Measurements from ENCODE around the gene SLC40A1.

Gene SLC40A1

DNA sequence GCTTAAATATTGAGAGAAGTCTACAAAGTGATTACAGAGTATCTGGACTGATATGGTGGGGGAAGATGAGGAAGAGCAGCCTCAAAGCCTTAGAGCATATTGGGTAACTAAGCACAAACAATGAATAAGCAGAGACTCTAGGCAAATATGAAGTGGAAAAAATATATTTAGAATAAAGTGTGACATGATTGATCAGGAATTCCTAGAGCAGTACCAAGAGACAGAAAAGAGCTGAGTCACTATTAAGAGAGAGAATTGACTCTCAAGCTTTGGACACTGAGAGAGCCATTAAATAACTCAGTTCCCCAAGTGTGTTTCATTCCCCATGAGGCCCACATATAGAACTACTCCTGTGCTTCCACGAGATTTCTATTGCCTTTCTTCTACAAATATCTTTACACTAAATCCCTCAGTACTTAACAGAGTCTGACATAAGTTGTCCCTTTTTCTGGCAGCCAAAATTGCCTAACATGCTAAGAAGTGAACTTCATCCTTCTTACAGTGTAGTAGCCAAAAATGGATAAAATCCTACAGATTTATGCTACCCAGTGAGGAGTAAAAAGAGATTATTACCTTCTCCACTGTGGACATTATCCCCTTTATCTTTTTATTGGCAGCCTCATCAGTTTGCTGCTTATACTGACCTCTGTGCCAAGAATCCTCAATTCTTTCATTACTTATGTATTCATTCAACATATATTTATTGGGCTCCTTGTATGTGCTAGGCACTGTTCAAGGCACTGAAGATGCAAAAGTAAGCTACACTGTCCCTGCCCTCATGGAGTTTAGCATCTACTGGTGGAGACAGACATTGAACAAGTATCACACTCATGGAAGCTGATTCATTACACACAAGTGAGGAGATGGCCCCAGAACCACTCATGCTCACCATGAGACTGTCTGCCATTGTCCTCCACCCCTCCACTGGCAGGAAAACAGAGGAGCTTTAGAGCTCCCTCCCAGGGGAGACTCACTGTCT, 45.4 kb downstream of the SLC40A1 start:
- no peak for DNase-seq

DNA sequence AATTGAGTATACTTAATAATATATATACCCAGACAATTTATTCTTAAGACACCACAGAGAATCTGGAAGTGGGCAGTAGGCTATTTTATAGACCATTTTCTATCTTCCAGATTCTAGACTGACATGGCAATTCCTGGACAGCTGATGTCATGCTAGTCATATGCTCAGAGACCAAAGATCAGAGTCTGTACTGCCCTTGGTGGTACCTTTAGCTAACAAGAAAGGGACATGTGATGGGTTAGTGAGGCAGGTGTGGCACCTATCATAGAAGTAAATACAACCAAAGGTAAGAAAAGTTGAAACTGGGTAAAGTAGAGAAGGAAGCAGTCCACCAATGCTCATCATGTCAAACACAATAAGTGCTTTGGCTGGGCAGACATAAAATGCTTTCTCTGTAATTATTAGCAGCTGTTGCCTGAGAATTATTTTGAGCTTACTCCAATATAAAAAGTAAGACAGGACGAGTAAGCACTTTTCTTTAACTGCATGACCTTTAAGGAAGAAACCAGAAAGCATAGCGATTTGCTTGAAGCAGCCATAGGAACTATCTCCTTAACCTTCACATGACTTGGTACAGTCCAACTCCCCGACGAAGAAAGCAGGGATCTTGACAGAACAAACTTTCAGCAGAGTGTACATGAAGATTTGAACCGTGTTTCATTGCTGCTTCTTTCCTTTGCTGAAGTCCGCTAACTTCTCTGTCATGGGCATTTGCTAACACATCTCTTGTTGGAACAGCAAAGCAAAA, 47.1 kb downstream of the SLC40A1 start:
- no peak for DNase-seq

DNA sequence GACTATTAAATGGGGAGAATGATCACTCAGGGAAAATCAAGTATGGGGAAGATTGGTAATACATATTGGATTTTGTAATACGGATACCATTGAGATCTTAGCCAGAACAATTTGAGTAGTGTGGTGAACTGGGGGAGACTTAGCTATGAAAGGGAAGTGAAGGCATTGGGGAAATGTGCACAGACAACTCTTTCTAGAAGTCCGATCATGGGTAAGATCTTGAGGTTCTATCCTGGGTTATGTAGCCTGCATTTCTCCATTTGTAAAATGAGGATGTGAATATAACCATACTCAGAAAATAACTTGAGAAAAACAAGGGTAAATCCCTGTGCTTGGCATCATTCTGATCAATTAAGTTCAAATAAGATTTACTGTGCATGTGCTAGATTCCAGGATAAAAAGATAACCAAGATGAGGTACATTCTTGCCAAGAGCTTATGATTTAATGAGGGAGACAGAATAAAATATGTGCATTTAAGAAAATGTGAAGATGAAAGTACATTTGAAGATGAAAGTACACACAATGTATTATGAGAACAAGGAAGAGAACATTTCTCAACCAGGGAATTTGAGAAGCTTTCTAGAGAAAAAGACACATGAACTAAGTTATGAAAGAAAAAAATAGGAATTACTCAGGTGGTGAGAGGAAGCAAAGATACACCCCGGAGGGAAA, 49.5 kb downstream of the SLC40A1 start:
- DNase-seq = no peak

DNA sequence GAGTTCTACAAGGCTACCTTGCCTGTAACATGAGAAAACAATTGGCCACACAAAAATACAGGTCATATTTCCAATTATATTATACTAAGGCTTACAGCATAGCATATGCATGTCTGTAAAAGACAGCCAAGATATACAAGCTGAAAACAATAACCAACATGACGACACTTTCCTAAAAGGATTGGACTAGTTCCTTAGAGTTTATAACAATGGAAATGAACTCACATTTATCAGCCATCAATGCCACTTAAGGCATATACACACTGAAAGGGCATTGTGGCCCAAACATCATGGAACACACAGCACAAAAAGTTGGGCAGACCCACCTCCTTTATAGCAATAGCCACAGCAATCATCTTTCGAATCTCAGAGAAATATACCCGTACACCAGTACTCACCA, 52.0 kb downstream of the SLC40A1 start:
- no peak for DNase-seq

DNA sequence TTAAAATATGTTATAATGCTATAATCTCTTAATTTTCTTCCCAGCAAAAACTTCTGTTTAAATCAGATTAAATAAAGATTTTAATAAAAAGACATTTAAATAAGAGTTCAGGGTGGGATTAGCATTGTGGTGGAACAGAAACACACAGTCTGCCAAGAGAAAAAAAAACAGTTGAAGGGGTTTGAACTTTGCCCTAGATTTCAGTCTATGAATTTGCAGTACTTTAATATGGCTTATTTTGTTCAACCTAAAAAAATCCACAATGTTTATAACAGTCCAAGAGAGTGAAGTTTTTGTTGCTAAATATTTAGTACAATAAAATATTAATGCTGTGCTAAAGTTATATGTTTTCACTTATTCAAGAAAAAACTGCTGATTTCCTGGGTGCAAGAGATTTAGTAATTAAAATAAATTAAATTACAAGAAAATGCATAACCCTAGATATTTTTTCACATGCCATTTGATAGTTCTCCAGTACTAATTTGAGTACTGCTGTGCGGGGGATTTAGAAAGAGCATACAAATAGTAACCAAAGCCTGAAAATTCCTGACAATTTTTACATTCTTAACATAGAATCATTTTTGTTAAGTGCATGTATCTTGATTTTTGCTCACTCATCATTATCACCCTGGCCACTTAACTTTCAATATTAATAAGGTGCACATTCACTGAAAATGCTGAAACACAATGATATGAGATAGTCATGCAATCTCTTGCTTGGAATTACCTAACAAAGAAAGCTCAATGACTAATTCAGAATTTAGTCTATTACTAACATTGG, 52.6 kb downstream of the SLC40A1 start:
- DNase-seq = no peak

DNA sequence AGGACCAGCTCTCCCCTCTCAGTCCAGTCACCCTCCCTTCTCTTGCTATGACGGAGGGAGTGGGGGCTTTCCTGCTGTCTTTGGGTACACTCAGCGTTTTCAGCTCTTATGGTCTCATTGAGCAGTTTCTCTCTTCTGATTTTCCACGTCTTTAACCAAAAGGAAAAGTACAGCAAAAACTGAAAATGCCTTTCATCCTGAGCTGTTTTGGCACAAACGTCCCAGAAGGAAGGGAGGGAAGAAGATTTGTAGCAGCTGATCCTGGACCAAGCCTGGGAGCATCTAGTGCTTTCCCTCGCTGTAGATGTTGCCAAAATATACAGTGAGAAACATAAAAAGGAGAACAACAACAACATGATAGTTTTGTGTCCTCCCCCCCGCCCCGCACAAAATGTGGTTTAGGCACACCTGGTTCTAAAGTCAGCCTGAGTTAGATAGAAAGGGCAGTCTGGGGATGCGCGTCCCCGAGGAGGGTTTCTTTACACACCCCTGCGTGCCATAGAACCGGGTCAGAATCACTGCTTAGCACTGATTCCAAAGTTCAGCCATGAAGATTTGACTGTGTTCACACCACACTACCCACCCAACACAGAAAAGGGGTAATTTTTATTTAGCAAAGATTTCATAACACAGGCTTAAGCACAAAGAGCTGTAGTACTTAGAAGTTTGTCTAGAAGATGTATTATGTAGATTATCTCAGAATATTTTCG, 53.4 kb downstream of the SLC40A1 start:
- no peak for DNase-seq

DNA sequence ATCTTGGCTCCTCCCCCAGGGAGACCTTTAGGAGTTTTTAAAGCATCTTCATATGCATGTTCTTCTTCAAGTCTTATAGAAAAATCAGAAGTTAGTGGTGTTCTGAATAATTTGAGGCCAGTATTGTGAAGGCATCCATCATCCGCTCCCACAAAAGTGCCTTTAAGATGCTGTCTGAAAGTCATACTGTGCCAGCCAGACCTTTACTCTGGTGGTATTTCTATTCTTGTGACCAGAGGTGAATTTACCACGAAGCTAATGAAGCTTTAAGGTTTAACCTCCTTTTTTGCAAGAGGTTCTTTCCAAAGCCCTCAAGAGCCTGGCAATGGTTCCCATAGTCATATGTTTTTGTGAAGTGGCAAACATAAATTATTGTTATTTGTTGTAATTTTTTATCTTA, 54.3 kb downstream of the SLC40A1 start:
- DNase-seq = no peak

DNA sequence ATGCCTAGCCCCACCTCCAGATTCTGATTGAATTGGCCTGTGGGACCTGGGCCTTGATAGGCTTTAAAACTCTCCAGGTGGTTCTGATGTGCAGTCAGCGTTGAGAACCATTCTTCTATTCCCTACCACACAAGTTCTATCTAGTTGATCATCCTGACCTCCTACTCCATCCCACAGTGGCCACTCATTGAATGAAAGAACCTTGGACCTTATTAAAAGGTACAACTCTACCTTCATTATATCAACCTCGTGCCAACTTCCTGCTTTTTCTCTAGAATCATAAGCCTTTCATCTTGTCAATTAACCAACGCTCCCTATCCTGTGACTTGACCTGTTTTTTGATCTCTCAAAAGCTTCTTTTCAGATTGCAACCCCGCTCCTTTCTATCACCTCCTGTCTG, 55.8 kb downstream of the SLC40A1 start:
- DNase-seq = no peak

DNA sequence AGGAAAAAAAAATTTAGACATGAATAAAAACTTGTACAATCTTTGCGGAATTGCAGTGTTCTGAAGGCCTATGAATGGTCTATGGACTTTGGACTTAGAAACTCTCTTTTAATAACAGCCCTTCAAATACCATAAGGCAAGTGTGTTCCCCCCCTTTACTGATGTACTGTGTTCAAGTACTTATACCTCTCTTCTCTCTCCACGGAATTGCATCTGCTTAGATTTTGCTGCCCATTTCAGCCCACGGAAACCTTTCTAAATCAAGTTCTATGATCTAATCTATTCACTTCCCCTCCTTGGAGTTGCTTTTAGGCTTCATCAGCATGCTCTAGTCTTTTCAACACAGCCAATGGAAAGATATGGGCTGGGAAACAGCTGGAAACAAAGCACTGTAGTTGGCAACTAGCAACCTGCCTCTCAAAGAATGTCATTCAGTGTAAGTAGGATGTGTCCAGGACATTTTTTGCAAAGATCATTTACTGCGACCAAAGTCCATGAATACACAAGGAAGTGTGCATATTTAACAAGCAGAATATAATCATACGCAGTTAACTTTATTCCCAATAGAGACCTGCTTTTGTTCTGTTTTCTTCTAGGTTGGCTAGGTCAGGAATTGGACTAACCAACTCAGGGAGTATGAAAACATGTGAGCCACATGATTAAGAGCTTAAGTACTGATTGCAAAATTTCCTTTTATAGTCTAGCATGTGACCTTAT, 58.0 kb downstream of the SLC40A1 start:
- DNase-seq = no peak

DNA sequence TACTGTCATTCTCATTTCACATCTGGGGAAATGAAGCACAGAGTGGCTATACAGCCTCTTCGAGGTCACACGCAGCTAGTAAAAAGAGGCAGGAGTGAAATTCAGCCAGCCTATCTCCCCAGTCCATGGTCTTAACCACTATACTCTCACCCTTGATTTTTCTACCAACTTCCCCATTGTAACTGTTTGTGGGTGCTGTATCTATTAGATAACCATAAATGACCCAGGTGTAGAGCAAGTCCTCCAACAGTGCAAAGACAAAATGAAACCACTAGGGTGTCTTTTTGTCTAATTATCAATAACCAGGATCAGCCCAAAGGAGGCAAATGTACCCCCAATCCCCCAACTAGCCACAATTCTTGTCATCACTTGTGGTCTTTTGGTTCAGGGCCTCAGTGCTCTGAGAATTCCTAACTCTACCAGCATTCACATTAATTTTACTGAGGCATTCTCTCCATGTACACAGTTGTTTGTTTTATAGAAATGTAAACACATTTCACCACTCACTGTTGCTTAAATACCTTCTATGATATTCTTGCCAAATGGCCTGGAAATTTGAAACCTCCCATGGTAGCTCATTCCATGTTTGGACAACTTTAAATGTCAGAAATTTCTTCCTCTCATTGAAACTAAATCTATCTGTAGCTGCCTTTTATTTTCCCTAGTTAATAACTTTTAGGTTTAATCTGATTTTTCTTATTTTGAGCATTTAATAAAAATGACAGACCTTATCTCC, 58.7 kb downstream of the SLC40A1 start:
- no peak for DNase-seq

DNA sequence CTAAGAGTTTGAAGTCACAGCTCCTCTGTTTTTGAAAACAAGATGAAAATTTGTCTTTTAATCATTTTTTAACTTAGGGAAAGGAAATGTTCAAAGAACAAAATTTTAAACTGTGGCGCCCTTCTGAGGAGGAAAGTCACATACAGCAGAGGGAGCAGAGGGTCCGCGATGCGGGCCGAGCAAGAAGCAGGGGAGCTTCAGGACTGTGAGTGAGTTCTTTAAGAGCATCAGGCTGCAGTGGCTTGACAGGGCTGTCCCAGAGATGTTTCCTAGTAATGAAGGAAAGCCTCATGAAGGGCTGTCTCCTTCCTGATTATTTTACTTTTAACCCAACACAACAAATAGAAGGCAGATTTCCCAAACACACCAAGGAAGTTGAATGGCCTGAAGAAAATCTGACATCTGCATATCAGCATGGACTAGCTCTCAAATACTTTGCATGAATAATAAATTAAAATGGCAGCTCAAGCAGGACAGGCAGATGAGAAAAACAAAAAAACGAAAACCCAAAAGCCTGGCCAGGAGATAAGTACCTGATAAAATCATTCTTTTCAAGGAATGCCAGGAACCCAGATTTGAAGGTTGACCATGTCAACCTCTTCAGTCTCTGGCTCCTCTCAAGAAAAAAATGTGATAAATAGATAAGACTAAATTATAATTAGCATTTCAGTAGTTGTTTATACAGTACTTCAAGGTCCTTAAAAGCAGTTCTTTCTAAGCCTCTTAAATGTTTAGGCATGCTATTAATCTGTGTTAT, 60.8 kb downstream of the SLC40A1 start:
- DNase-seq = no peak

DNA sequence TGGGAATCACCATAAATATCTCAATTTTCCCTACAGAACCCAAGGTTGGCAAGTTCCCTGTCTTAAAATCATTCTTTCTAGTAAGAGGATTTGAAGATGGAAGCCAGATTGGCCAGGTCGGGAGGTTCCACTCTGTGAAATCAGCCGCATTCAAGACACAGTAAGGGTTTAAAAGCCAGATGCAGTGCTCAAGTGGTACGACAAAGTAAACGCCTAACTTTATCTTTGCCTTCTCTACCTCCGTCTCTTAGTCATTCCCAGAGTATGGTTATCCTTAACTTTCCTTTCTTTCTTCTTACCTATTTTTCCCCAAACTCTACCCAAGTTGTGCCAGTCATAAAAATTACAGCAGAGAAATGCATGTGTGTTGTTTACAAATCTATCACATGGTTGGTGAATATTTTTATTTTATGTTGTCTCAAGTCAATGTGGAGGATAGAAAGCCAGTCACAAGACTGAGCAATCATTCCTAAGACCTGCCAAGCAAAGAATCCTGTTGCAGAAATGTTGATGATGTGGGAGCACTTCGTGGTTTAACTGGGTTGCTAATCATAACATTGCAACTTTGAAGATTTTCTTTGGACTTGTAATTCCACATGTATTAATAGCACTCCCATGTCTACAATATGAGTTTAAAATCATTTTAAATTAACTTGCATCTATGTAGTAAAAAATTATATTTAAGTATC, 62.6 kb downstream of the SLC40A1 start:
- DNase-seq = no peak

DNA sequence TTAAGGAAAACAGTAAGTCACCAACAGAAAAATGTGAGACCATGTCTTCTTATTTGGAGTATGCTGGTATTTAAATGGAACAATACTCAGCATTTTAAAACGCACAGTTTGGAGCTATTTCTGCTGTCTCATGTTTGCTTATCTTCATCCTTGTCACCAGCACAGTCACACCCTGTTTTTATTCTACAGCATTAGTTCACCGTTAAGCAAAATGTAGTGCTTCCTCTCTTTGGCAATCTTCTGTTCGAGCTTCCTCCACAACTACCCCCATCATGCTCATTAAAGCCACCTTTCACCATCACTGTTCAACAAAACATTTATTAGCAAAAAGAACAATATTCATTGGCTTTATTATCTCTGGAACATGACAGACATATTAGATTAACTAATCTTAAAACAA, 64.0 kb downstream of the SLC40A1 start:
- no peak for DNase-seq

DNA sequence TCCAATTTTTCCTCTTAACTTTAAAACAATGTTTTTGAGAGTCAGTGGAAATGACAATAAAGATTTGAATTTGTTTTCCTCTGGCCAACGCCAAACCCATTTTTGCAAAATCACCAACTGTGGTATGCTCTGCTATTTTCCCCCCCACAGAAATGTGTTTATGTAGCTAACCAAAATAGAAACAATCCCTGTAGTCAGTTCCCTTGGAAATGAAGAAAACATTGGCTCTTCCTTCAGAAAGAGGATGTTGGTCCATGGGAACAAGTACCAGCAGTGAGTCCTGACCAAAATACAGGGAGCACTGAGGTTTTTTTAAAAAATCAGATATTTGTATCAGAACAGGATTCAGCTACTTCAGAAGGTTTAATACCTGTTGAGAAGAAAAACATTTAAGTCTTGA, 65.3 kb downstream of the SLC40A1 start:
- DNase-seq = no peak

DNA sequence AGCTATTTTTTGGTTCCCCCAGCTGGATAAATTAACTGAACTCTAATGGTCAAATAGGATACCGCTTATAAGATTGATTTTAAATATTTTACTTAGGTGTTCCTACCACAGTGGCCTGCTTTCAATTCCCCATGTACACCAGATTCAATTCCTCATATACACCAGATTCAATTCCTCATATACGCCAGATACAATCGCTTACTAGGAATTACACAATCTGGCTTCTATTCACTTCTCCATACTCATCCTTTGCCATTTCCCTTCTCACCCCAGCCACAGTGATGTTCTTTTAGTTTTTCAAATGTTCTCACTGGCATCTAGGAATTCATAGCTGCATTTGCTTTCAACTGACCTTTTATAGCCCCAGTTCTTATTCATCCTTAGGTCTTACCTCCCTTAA, 66.5 kb downstream of the SLC40A1 start:
- no peak for DNase-seq

DNA sequence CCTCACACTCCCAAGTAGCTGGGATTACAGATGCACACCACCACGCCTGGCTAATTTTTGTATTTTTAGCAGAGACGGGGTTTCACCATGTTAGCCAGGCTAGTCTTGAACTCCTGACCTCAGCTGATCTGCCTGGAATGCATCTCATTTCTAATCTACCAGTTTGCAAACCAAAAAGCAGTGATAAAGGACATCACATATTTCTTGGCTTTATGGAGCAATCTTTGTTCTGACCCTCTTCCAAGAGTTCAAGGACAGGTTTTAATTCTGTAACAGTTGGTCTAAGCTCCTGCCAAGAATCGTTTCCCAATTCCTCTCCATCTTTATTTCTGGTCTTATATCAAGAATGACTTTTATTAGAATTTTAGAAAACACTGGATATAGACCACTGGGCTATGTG, 67.7 kb downstream of the SLC40A1 start:
- no peak for DNase-seq

DNA sequence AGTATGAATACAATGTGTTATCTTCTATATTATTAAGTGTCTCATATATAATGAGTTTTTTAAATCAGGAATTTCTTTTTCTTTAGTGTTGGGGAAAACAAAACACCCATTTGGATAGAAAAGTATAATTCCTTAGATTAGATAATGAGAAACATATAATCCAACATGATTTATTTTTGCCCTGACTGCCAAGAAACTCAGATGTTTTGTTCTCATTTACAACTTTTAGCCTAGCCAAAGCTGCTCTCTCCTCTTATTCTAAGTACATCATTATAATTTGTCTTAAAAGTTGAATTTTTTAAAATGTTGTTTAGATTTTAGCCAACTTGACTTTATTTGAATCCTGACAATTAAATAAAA, 68.6 kb downstream of the SLC40A1 start:
- no peak for DNase-seq

DNA sequence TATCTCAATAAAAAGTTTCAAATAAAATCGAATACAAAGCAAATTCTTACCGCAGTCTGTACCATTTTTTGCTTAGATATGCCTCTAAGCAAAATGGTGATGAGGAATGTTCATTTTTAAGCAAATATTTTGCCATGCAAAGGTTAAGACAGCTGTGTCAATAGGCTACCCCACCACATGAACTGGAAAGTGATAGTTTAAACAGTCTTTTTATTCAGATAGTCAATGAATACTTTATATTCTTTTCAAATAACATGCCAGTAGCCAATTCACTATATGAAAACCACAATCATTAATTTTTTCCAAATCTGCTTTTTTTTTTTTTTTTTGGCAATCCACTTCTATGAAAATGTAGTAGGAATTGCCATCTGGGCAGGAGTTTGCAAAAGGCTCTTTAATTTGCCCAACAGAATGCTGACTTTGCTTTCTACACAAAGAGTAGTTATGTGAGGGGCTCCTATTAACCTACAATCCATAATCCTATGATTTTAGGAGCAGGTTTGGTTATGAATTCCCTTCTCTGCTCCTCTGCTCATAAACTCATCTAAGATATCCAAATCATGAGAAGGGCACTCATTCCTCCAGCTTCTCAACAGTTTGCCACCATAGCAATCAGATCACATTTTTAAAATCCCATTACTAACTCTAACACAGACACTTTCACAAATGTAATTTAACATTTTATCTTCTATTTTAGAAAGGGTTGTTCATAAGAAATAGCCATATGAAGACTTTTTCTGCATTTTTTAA, 69.2 kb downstream of the SLC40A1 start:
- no peak for DNase-seq

All from stimulated activated CD4-positive, alpha-beta T cell treated with anti-CD3 and anti-CD28 coated beads, Interleukin-15, amount 100 ng/mL, for 24 hours (primary cell).